GM12801 (cell line): ENCODE results near the gene DCDC2.

Experiments used
- TF ChIP-seq, protein P1 (sequence below): IDR thresholded peaks from one replicate; pipeline ENCODE4 v1.5.1; 2011; ENCODE audit warnings: control low read depth; ENCODE audit not compliant: insufficient read length; ENCODE audit errors: extremely low read depth

DCDC2 gene

DNA sequence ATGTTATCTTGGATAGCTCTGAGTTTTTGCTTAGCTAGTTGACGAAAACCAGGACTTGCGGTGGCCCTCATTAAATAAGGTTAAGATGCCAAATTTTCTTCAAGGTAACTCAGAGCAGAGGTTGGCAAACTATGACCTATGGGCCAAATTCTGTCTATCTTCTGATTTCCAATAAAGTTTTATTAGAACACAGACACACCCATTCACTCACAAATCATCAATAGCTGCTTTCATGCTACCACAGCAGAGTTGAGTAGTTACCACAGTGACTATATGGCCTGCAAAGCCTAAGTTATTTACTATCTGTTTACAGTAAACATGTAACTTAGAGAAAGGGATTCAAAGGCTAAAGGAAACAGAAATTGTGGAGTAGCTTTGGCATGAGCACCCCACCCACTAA is 23.6 kb downstream of the DCDC2 start:
- TF ChIP-seq, protein P1, sequence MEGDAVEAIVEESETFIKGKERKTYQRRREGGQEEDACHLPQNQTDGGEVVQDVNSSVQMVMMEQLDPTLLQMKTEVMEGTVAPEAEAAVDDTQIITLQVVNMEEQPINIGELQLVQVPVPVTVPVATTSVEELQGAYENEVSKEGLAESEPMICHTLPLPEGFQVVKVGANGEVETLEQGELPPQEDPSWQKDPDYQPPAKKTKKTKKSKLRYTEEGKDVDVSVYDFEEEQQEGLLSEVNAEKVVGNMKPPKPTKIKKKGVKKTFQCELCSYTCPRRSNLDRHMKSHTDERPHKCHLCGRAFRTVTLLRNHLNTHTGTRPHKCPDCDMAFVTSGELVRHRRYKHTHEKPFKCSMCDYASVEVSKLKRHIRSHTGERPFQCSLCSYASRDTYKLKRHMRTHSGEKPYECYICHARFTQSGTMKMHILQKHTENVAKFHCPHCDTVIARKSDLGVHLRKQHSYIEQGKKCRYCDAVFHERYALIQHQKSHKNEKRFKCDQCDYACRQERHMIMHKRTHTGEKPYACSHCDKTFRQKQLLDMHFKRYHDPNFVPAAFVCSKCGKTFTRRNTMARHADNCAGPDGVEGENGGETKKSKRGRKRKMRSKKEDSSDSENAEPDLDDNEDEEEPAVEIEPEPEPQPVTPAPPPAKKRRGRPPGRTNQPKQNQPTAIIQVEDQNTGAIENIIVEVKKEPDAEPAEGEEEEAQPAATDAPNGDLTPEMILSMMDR: no peak

DNA sequence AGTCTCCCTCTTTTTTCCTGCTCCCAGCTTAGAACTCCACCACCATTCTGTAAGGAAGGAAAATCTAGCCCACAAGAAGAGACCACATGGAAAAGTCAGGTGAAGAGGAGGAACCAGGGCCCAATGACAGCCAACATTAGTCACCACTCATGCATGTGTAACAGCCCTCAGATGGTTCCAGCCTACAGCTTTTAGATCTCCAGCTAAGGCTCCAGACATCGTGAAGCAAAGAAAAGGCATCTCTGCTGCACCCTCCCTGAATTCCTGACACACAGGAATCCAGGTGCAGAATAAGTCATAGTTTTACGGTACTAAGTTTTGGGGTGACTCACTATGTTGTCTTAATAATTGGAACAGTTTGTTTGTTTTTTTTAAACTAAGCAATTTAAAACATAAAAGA is 25.5 kb downstream of the DCDC2 start:
- TF ChIP-seq, protein P1: no peak

DNA sequence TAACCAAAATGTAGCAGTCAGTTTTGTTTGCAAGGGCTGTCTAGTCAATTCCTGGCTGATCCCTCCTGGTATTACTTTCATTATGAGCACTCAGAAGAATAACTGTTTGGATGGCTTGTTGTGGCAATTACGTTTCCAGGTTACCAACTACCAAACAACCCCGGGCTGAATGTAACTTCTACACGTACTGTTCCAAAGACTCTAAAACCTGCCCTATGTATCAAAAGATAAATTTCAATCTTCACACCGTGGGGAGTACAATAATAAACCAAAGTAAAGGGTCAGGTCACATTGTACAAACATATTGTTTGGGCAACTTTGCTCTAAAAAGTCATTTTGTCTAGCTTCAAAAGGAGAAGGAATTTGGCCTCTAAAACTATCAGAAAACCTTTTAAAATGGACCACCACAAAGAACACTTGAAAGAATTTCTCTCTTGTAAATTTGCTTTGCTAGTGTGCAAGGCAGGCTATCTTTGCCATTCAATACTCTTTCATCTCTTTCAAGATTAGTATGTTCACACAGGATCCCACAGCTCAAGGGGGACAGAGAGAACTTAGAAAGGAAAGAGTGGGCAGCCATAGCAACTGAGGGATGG is 27.6 kb downstream of the DCDC2 start:
- TF ChIP-seq, protein P1: no peak

DNA sequence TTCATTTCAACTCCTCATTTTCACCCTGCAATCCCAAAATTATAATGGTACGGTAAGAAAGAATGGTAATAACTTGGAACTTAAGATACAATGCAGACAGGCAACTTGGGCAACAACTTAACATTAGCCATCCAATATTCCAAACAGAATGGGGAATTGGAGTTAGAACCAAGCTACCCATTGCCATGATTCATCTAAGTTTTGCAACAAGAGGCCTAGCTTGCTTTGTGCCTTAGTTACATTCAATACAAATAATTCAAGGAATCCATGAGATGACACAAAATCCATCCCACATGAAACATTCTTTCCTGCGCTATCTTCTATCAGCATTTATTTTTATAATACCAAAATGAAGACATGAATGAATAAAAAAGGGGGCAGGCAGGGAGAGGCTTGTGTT is 28.4 kb downstream of the DCDC2 start:
- TF ChIP-seq, protein P1: no peak

DNA sequence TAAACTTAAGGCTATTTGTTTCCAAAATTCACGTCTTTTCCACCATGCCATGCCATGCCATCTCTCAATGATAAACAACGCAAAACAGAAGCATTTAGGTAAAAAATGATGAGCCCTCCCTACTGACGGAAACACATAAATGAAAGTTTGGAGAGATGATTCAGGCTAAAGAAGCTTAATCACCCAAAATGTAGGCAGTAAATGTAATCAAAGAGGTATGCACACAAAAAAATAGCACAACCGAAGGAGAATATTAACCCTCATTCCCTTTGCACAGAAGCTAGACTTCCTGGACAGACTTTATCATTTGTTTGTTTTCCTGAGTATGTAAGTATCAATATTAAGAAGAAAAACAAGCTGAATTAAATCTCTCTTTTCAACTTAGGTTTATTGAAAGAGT is 28.8 kb downstream of the DCDC2 start:
- TF ChIP-seq, protein P1: no peak

DNA sequence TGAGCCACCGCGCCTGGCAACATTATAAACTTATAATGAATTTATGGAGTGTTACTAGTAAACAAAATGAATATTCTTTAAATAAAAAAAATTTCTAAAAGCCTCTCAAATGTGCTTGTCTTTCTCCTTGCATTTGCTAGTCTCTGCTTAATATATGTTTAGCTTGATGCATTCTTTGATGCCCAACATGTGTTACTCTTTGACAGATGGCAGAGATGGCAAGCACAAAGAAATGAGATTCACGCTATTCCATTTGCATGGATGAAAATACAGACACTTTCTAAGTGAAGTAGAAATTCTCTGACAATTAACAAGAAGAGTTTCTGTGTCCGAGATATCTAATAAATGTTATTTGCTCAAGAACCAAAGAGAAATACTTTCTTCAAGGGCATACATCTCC is 30.1 kb downstream of the DCDC2 start:
- TF ChIP-seq, protein P1: no peak

DNA sequence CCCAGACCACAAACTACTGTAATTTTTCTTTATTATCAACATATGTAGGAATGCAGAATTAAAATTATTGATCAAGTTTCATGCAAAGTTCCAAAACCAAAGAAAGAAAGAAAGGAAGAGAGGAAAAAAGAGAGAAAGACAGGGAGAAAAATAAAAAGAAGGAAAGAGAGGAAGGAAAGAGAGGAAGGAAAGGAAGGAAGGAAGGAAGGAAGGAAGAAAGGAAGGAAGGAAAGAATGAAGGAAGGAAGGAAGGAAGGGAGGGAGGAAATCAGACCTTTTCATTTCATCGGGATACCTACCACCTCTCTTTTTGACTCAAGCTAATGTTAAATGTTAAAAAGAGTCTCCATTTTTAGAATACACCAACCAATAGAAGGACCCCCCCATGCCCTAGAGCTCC is 31.9 kb downstream of the DCDC2 start:
- TF ChIP-seq, protein P1: no peak

DNA sequence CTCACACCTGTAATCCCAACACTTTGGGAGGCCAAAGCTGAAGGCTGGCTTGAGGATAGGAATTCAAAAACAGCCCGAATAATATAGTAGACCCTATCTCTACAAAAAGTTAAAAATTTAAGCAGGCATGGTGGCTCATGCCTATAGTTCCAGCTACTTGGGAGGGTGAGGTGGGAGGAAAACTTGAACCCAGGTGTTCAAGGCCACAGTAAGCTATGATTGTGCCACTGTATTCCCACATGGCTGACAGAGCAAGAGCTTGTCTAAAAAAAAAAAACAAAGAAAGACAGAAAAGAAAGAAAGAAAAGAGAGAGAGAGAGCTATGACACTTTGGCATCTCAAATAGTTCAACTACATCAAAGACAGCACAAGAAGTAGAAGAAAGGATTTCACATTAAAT is 33.2 kb downstream of the DCDC2 start:
- TF ChIP-seq, protein P1: no peak
